ENCODE results near the gene TNNT3. TPM values are rescaled to one million over a fixed set of nuclear protein-coding genes. Genes with fewer than 3 reads are reported as not detected.

TNNT3 gene
- total RNA-seq, result not detected
- polyA plus RNA-seq (2013, experiment 1 of 2), result 0.36 TPM
- not detected for polyA plus RNA-seq (2013, experiment 2 of 2)
- long read RNA-seq, experiment 1, result 0 reads
- long read RNA-seq, experiment 2, result 0 reads
- long read RNA-seq, experiment 3, result 0 reads
- long read RNA-seq, experiment 4, result 0 reads

GRCh38 chr11:1919391-1920127 is at the start of gene TNNT3:
TNNT3 (plus strand) TSS chr11:1919703; CDS start chr11:1922875, 3,172 bp downstream.
- H3K27me3 ChIP-seq (ENCODE audit: control insufficient read depth, insufficient read depth, low read length, poor library complexity, severe bottlenecking), result no peaks in the 10 kb centered on the region
- Mint-ChIP-seq H3K27me3 (ENCODE audit: insufficient read depth) (no peaks in the 10 kb centered on the region), H3K4me1 (no peaks in the 10 kb centered on the region), H3K9me3 (peaks cover 5% of the 10 kb centered on the region), H3K36me3 (ENCODE audit: low read depth) (no peaks in the 10 kb centered on the region), H3K4me3 (no peak within 1 kb of the TSS), H3K27ac (no peak within 1 kb of the TSS)
- no peak within 1 kb of the TSS for H3K27ac ChIP-seq (ENCODE audit: low read depth, low read length)
- H3K9ac ChIP-seq (ENCODE audit: extremely low read depth, low read length, poor library complexity, severe bottlenecking), result no peak within 1 kb of the TSS
- no peaks in the 10 kb centered on the region for H3K36me3 ChIP-seq (ENCODE audit: control insufficient read depth, insufficient read depth, low read length)
- no peak for DNase-seq
- peak; percentile 35 for TF ChIP-seq CTCF (conservative IDR thresholded peaks at IDR 0.05)
- H3K4me3 ChIP-seq (ENCODE audit: low read length), result no peak within 1 kb of the TSS
- 84 to 85% methylated on average over 16 to 31 of the region's 31 CpGs for WGBS, 2 experiments (ENCODE audit: insufficient coverage in 1 of 2, insufficient read length in 1 of 2)
- no peaks in the 10 kb centered on the region for H3K4me1 ChIP-seq (ENCODE audit: control insufficient read depth, insufficient read depth, low read length)
- H3K9me3 ChIP-seq (ENCODE audit: control insufficient read depth, low read length), result no peaks in the 10 kb centered on the region

- Histone ChIP-seq H3K4me3 (ENCODE audit: low read length) (no peak overlapping the region), H3K27me3 (ENCODE audit: control insufficient read depth, insufficient read depth, low read length, poor library complexity, severe bottlenecking) (no peaks in the 10 kb centered on the region), H3K4me1 (ENCODE audit: control insufficient read depth, insufficient read depth, low read length) (no peaks in the 10 kb centered on the region), H3K9me3 (ENCODE audit: control insufficient read depth, low read length) (no peaks in the 10 kb centered on the region), H3K36me3 (ENCODE audit: control insufficient read depth, insufficient read depth, low read length) (no peaks in the 10 kb centered on the region), H3K27ac (ENCODE audit: low read depth, low read length) (no peak overlapping the region), H3K9ac (ENCODE audit: extremely low read depth, low read length, poor library complexity, severe bottlenecking) (no peak overlapping the region)
- DNase-seq, result no peak
- no peak for TF ChIP-seq CTCF (conservative IDR thresholded peaks at IDR 0.05)
- Mint-ChIP-seq H3K4me3 (no peak overlapping the region), H3K4me1 (no peaks in the 10 kb centered on the region), H3K36me3 (ENCODE audit: low read depth) (no peaks in the 10 kb centered on the region), H3K9me3 (no peaks in the 10 kb centered on the region), H3K27me3 (ENCODE audit: insufficient read depth) (peaks cover 12% of the 10 kb centered on the region), H3K27ac (no peak overlapping the region)
- 88 to 89% methylated on average over 3 to 12 of the region's 12 CpGs for WGBS, 2 experiments (ENCODE audit: insufficient coverage in 1 of 2, insufficient read length in 1 of 2)
Measured at GRCh38 chr11:1870326-1870696, 49.2 kb upstream of the TNNT3 start.

GRCh38 chr11:1870721-1871466 is 48.6 kb upstream of the TNNT3 start:
- Histone ChIP-seq H3K9ac (ENCODE audit: extremely low read depth, low read length, poor library complexity, severe bottlenecking) (no peak overlapping the region), H3K27ac (ENCODE audit: low read depth, low read length) (no peak overlapping the region), H3K4me3 (ENCODE audit: low read length) (no peak overlapping the region), H3K4me1 (ENCODE audit: control insufficient read depth, insufficient read depth, low read length) (no peaks in the 10 kb centered on the region), H3K9me3 (ENCODE audit: control insufficient read depth, low read length) (no peaks in the 10 kb centered on the region), H3K36me3 (ENCODE audit: control insufficient read depth, insufficient read depth, low read length) (no peaks in the 10 kb centered on the region), H3K27me3 (ENCODE audit: control insufficient read depth, insufficient read depth, low read length, poor library complexity, severe bottlenecking) (no peaks in the 10 kb centered on the region)
- Mint-ChIP-seq H3K4me3 (no peak overlapping the region), H3K4me1 (no peaks in the 10 kb centered on the region), H3K36me3 (ENCODE audit: low read depth) (no peaks in the 10 kb centered on the region), H3K27ac (no peak overlapping the region), H3K9me3 (no peaks in the 10 kb centered on the region), H3K27me3 (ENCODE audit: insufficient read depth) (peaks cover 12% of the 10 kb centered on the region)
- no peak for TF ChIP-seq CTCF (conservative IDR thresholded peaks at IDR 0.05)
- no peak for DNase-seq
- 70 to 79% methylated on average over 21 to 50 of the region's 50 CpGs for WGBS, 2 experiments (ENCODE audit: insufficient coverage in 1 of 2, insufficient read length in 1 of 2)

Data from endodermal cell (in vitro differentiated cells).